ENCODE data around the gene ZNF580. TPM values are rescaled to one million over a fixed set of nuclear protein-coding genes. Genes with fewer than 3 reads are reported as not detected.

The ZNF580 gene
- total and polyA plus RNA-seq, 9 of the 15 experiments (the other 6 are each of a cell fraction or from before 2014, with no cell fraction given), result 2.3 to 47.4 (median 6.0) TPM

GRCh38 chr19:55624109-55625003, 16.4 kb upstream of the ZNF580 start, which contains the start of gene ZNF784 (continued):
- TF ChIP-seq CUX1 (CRISPR knock-in tag; IDR thresholded peaks at IDR 0.05) (no peak), THAP12 (CRISPR knock-in tag; IDR thresholded peaks at IDR 0.05) (no peak; the same call in 1 of the 2 replicates), GATAD2A (IDR thresholded peaks at IDR 0.05) (no peak), HDGF (IDR thresholded peaks at IDR 0.05) (no peak), BCL6 (CRISPR knock-in tag; IDR thresholded peaks at IDR 0.05) (no peak), ATF7 (IDR thresholded peaks at IDR 0.05) (peak; percentile 55; the same call in 1 of the 2 replicates), ETV1 (tag; conservative IDR thresholded peaks at IDR 0.05; ENCODE audit: low read depth) (no peak), CHD4 (IDR thresholded peaks at IDR 0.05; ENCODE audit: insufficient read depth, insufficient replicate concordance, low read depth, low read length, poor library complexity, severe bottlenecking) (no peak), STAT5B (CRISPR knock-in tag; IDR thresholded peaks at IDR 0.05) (no peak), CAMTA2 (CRISPR knock-in tag; conservative IDR thresholded peaks at IDR 0.05) (no peak), CHD2 (IDR thresholded peaks at IDR 0.05; ENCODE audit: low read depth, low read length) (0 out of 2 replicates have a peak, but pooled peaks have one; percentile 35), ID3 (CRISPR knock-in tag; IDR thresholded peaks at IDR 0.05) (no peak), ID3 (tag; IDR thresholded peaks at IDR 0.05) (no peak), PPARD (CRISPR knock-in tag; IDR thresholded peaks at IDR 0.05) (no peak), SMAD1 (IDR thresholded peaks at IDR 0.05; ENCODE audit: low read depth, low read length, partially characterized antibody) (peak; percentile 28), HMG20B (CRISPR knock-in tag; IDR thresholded peaks at IDR 0.05) (no peak), L3MBTL2 (IDR thresholded peaks at IDR 0.05) (peak; percentile 76), SMARCA5 (IDR thresholded peaks at IDR 0.05) (no peak), STAT5A (IDR thresholded peaks at IDR 0.05; ENCODE audit: borderline replicate concordance, low read length) (no peak), MEF2D (tag; conservative IDR thresholded peaks at IDR 0.05; ENCODE audit: low read depth) (no peak), NCOA6 (IDR thresholded peaks at IDR 0.05) (no peak), MXI1 (IDR thresholded peaks at IDR 0.05; ENCODE audit: low read depth, low read length) (peak; percentile 46; the same call in 1 of the 2 replicates), POLR2A (conservative IDR thresholded peaks at IDR 0.05) (peak; percentile 87)
